Astrocyte of the spinal cord (primary cell): Measurements from ENCODE around the gene LRP5.

ENCODE experiments used
- DNase-seq: peaks from one replicate; pipeline ENCODE4 v3.0.0; 2011; ENCODE audit warnings: low read depth, low spot score
- H3K4me3 ChIP-seq: 2 replicates; pipeline ENCODE4 v1.5.1; 2011; ENCODE audit warnings: low read depth, mild to moderate bottlenecking, low read length, moderate library complexity
- in situ Hi-C: cut with HindIII; loops from 2 replicates; pipeline ENCODE4 v1.10.0; 2017; ENCODE audit warnings: low sequenced_read_pairs
- TF ChIP-seq, protein P1 (sequence below): IDR thresholded peaks from 2 replicates; pipeline ENCODE4 v1.5.1; 2012; ENCODE audit warnings: low read depth, mild to moderate bottlenecking, low read length, inconsistent platforms

The LRP5 gene

DNA sequence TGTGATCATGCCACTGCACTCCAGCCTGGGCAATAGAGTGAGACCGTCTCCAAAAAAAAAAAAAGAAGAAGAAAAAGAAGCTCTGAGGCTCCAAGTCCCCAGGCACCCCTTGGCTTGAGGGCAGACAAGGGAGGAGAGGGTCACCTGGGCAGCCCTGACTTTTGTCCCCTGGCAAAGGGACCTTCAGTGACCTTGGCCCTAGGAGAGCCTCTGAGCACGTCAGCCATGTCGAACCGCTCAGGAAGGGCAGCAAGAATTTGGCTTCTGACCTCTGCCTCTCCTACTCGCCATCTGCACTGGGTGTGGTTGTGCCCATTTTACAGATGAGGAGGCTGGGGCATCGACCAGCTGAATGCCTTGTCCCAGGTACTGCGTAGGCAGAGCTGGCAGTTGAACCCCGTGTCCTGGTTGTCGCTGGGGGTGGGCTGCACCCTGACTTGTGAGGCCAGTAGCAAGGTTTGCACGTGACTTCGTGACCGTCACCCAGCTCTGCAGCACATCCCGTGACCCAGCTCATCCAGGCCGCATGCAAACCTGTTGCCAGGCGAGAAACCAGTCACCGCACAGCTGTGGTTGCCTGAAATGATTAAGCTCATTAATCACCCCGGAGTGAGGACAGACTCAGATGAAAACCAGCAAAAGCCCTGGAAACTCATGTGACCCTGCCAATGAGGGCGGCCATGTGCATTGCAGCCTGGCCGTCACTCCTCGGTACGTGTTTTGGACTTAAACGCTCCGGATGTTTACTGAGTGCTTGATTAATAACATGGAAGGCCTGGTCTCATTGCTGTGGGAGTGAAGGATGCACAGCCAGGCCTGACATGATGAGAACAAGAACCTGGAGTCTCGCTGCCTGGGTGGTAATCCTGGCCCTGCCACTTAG, 100.4 kb downstream of the LRP5 start:
- H3K4me3 ChIP-seq: no peak overlapping the region
- peak; percentile 57 for DNase-seq
- in situ Hi-C loops: no loop called here
- TF ChIP-seq, protein P1, sequence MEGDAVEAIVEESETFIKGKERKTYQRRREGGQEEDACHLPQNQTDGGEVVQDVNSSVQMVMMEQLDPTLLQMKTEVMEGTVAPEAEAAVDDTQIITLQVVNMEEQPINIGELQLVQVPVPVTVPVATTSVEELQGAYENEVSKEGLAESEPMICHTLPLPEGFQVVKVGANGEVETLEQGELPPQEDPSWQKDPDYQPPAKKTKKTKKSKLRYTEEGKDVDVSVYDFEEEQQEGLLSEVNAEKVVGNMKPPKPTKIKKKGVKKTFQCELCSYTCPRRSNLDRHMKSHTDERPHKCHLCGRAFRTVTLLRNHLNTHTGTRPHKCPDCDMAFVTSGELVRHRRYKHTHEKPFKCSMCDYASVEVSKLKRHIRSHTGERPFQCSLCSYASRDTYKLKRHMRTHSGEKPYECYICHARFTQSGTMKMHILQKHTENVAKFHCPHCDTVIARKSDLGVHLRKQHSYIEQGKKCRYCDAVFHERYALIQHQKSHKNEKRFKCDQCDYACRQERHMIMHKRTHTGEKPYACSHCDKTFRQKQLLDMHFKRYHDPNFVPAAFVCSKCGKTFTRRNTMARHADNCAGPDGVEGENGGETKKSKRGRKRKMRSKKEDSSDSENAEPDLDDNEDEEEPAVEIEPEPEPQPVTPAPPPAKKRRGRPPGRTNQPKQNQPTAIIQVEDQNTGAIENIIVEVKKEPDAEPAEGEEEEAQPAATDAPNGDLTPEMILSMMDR: no peak

DNA sequence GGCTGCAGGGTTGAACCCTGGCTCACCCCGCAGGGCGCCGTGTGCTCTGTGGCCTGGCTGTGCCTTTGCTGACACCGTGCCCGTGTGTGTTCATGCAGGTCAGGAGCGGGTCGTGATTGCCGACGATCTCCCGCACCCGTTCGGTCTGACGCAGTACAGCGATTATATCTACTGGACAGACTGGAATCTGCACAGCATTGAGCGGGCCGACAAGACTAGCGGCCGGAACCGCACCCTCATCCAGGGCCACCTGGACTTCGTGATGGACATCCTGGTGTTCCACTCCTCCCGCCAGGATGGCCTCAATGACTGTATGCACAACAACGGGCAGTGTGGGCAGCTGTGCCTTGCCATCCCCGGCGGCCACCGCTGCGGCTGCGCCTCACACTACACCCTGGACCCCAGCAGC, 101.2 kb downstream of the LRP5 start:
- TF ChIP-seq, protein P1: no peak
- in situ Hi-C loops: no loop called here
- no peak for DNase-seq
- H3K4me3 ChIP-seq: no peak overlapping the region

DNA sequence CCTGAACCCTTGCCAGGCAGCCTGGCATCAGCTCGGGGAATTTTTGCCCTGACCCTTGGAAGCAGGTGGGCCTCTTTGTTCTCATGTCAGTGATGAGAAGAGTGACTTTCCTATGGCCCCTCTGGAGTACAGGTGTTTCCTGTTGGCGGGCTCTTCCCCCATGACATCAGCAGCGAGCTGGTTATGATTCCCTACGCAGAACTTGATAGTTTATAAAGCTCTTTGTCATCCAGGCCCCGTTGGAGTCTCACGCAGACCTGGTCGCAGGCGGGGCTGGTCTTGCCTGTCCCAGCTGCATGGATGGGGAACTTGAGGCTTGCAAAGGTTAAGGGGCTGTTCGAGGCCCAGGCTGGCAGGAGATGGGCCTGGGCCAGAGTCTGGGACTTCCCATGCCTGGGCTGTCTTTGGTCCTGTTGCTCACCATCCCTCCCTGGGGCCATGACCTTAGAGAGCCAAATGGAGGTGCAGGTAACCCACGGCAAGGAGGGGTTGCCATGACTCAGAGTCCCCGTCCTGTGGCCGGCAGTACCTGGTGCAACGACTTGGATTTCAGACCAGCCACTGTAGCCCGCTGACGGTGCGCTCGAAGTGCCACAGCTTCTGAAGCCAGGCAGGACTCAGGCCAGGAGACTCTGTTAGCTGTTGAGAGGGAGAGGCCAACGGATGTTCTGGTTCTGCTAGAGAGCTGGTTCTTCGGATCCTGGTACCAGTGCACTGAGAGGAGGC, 102.3 kb downstream of the LRP5 start:
- TF ChIP-seq, protein P1: no peak
- no peak for DNase-seq
- in situ Hi-C loops: no loop called here
- no peak overlapping the region for H3K4me3 ChIP-seq

DNA sequence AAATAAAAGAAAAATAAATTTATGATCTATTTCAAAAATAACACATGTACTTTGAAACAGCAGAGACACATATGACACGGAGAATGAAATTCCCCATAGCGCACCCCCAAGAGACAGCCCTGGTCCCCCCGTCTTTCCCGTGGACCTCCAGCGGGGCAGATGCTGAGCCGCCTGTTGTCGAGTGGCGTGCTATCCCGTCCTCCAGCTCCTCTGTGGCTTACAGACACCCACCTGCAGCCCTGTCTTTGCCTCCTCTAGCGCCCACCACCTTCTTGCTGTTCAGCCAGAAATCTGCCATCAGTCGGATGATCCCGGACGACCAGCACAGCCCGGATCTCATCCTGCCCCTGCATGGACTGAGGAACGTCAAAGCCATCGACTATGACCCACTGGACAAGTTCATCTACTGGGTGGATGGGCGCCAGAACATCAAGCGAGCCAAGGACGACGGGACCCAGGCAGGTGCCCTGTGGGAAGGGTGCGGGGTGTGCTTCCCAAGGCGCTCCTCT, 103.7 kb downstream of the LRP5 start:
- no peak overlapping the region for H3K4me3 ChIP-seq
- TF ChIP-seq, protein P1: no peak
- DNase-seq: no peak
- in situ Hi-C loops: no loop called here

DNA sequence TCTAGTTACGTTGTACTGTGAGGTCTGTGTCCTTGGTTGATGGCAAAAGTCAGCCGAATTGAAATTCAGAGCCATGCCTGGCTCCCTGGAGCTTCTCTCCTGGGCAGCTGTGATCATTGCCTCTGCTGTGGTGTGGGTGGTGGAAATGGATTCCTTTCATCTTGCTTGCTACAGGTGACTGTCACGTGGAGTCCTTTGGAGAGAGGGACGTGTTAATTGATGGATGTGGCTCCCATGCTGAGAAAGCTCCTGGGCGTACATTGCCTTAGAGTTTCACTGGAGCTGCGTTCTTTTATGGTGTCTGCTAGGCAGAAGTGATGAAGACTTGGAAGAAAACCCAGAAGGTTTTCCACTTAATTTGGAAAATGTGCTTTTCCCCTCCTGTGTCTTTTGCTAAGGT, 106.3 kb downstream of the LRP5 start:
- TF ChIP-seq, protein P1: no peak
- H3K4me3 ChIP-seq: no peak overlapping the region
- in situ Hi-C loops: no loop called here
- no peak for DNase-seq

DNA sequence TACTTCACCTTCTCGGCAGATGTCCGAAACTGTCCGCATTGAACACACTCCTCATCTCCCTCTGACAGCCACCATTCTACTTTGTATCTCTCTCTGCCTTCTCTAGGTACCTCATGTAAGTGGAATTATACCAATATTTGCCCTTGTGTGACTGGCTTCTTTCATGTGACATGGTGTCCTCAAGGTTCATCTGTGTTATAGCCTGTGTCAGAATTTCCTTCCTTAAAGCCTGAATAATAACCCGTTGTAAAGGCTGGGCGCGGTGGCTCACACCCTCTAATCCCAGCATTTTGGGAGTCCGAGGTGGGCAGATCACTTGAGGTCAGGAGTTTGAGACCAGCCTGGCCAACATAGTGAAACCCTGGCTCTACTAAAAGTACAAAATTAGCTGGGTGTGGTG, 107.8 kb downstream of the LRP5 start:
- in situ Hi-C loops: no loop called here
- TF ChIP-seq, protein P1: no peak
- H3K4me3 ChIP-seq: no peak overlapping the region
- no peak for DNase-seq
